Uterus (tissue), 4 donors: ENCODE results near the gene NUP107. TPM values are rescaled to one million over a fixed set of nuclear protein-coding genes. Genes with fewer than 3 reads are reported as not detected.

ENCODE experiments used
- DNase-seq, 2 donors: peaks; one replicate each; pipeline ENCODE4 v3.0.0-alpha.2; 2019 to 2020
- H3K27ac ChIP-seq, 2 donors: fragments of 200-600 bp; sonication (generic); 1 replicate in 1 of 2; 2 replicates in 1 of 2; pipeline ENCODE4 v1.5.1; 2016 to 2018
- H3K27me3 ChIP-seq, 2 donors: fragments of 200-600 bp; sonication (generic); one replicate each; pipeline ENCODE4 v1.5.1; 2018 to 2019; ENCODE audit warnings: control low read depth in 1 of 2
- H3K36me3 ChIP-seq, 2 donors: fragments of 200-600 bp; sonication (generic); one replicate each; pipeline ENCODE4 v1.5.1; 2019; ENCODE audit warnings: control low read depth in 1 of 2
- H3K4me1 ChIP-seq, 2 donors: fragments of 200-600 bp; sonication (generic); one replicate each; pipeline ENCODE4 v1.5.1; 2018 to 2019; ENCODE audit warnings: control low read depth in 1 of 2
- H3K4me3 ChIP-seq, 2 donors: fragments of 200-600 bp; sonication (generic); 1 replicate in 1 of 2; 2 replicates in 1 of 2; pipeline ENCODE4 v1.5.1; 2018 to 2019; ENCODE audit warnings: mild to moderate bottlenecking in 1 of 2
- H3K9me3 ChIP-seq, 2 donors: fragments of 200-600 bp; sonication (generic); one replicate each; pipeline ENCODE4 v1.5.1; 2019; ENCODE audit warnings: control low read depth in 1 of 2
- CTCF ChIP-seq, 4 experiments: fragments of 200-600 bp in 2 of 4; fragments of 450-650 bp in 2 of 4; sonication (generic) in 2 of 4; IDR thresholded peaks; one replicate each; pipeline ENCODE4 v1.5.1; 2016 to 2019; ENCODE audit warnings: antibody characterized with exemption in 4 of 4, mild to moderate bottlenecking in 2 of 4, moderate library complexity in 1 of 4
- POLR2A ChIP-seq, 2 donors: fragments of 450-650 bp; IDR thresholded peaks; one replicate each; pipeline ENCODE4 v1.6.1; 2016; ENCODE audit warnings: antibody characterized with exemption in 2 of 2, mild to moderate bottlenecking in 1 of 2, moderate library complexity in 1 of 2
- intact Hi-C: fragments of 100-400 bp; cut with DNase I; formaldehyde crosslinking; loops from one replicate; pipeline ENCODE4 v1.15.1; 2023; ENCODE audit warnings: low total_unique reads
- total RNA-seq, 4 donors: library from RNA; depleted of rRNA in 3 of 4; stranded (reverse); fragments of >200 nt in 3 of 4; gene quantifications; one replicate each; pipeline versions ENCODE4 v1.1.0 to v1.2.4, GENCODE V29; 2014 to 2023
- donor health status: DM: yes; HTN: yes; CAD: no.

NUP107 gene
- total RNA-seq, 4 donors from 2014 or later: 56.9 to 114 (median 78.9) TPM

DNA sequence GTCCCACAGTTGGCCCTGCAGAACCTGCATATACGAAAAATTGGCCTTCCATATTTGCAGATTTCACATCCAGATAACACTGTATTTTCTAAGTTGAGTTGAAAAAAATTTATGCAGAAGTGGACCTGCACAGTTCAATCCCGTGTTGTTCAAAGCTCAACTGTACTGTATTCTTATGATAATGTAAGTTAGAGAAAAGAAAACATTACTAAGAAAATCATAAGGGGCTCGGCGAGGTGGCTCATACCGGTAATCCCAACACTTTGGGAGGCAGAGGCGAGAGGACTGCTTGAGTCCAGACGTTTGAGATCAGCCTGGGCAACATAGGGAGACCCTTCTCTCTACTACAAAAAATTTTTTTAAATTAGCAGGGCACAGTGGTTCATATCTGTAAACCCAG, 41.0 kb downstream of the NUP107 start:
- no peak for DNase-seq
- H3K27ac ChIP-seq: no peak overlapping the region
- no peaks in the 10 kb centered on the region for H3K36me3 ChIP-seq
- no peak for TF ChIP-seq CTCF (IDR thresholded peaks at IDR 0.05)
- TF ChIP-seq POLR2A (IDR thresholded peaks at IDR 0.05): no peak
- H3K4me3 ChIP-seq: no peak overlapping the region
- no peaks in the 10 kb centered on the region for H3K9me3 ChIP-seq
- no peaks in the 10 kb centered on the region for H3K4me1 ChIP-seq
- intact Hi-C loops: no loop called here
- no peaks in the 10 kb centered on the region for H3K27me3 ChIP-seq

DNA sequence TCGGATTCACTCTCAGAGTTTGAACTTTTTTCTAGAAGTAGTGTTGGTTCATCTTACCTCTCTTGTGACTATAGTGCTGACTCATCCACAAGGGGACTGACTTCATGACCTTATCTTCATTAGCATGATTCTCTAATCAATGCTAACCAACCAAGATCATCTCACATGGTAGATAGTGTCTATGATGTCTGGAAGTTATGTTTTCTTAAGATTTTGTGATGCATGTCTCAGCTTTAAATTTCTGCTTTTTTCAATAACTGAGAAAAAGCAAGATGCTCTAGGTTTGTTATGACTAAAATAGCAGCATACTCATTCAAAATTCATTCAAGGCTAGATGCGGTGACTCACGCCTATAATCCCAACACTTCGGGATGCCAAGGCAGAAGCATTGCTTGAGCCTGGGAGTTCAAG, 46.9 kb downstream of the NUP107 start:
- no peak for TF ChIP-seq CTCF (IDR thresholded peaks at IDR 0.05)
- no peak for TF ChIP-seq POLR2A (IDR thresholded peaks at IDR 0.05)
- no peaks in the 10 kb centered on the region for H3K9me3 ChIP-seq
- intact Hi-C loops: no loop called here
- no peaks in the 10 kb centered on the region for H3K4me1 ChIP-seq
- DNase-seq: no peak
- no peaks in the 10 kb centered on the region for H3K27me3 ChIP-seq
- H3K4me3 ChIP-seq: no peak overlapping the region
- H3K36me3 ChIP-seq: no peaks in the 10 kb centered on the region
- no peak overlapping the region for H3K27ac ChIP-seq

- TF ChIP-seq CTCF (IDR thresholded peaks at IDR 0.05): no peak
- no peak for TF ChIP-seq POLR2A (IDR thresholded peaks at IDR 0.05)
- no peaks in the 10 kb centered on the region for H3K36me3 ChIP-seq
- intact Hi-C loops: no loop called here
- no peak for DNase-seq
- no peak overlapping the region for H3K27ac ChIP-seq
- H3K4me3 ChIP-seq: no peak overlapping the region
- H3K27me3 ChIP-seq: no peaks in the 10 kb centered on the region
- H3K4me1 ChIP-seq: no peaks in the 10 kb centered on the region
- no peaks in the 10 kb centered on the region for H3K9me3 ChIP-seq
Observed at GRCh38 chr12:68739891-68740290, 53.1 kb downstream of the NUP107 start.

DNA sequence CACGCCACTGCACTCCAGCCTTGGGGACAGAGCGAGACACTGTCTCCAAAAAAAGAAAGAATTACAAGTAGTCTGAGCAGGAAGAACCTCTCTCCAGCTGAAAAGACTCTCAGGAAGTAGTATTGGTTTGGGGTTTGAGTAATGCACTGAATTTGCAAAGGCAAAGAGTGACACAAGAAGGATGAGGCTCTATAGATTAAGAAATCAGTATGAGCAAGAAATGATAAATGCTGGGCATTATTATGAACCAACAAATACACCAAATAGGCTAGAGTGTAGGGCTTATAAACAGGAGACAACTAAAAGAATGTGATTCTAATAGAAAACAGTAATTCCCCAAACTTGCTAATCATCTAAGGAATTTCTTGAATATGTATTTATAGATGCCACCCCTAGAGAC, 56.6 kb downstream of the NUP107 start:
- intact Hi-C loops: no loop called here
- TF ChIP-seq CTCF (IDR thresholded peaks at IDR 0.05): no peak
- TF ChIP-seq POLR2A (IDR thresholded peaks at IDR 0.05): no peak

GRCh38 chr12:68745376-68745903, 58.7 kb downstream of the NUP107 start:
- no peaks in the 10 kb centered on the region for H3K9me3 ChIP-seq
- H3K27me3 ChIP-seq: no peaks in the 10 kb centered on the region
- peak overlapping the region; percentile 58 to 61 for H3K4me3 ChIP-seq
- intact Hi-C loops: no loop called here
- TF ChIP-seq CTCF (IDR thresholded peaks at IDR 0.05) (no peak), POLR2A (IDR thresholded peaks at IDR 0.05) (no peak)
- H3K27ac ChIP-seq: peak overlapping the region; percentile 73 to 86
- no peaks in the 10 kb centered on the region for H3K36me3 ChIP-seq
- DNase-seq: no peak
- H3K4me1 ChIP-seq: peaks cover 0 to 7% of the 10 kb centered on the region in 2 donors

More for the DNA sequence above, 56.6 kb downstream of the NUP107 start:
- no peak for DNase-seq
- H3K27me3 ChIP-seq: no peaks in the 10 kb centered on the region
- peaks cover 0 to 7% of the 10 kb centered on the region in 2 donors for H3K4me1 ChIP-seq
- H3K4me3 ChIP-seq: no peak overlapping the region
- no peaks in the 10 kb centered on the region for H3K36me3 ChIP-seq
- H3K9me3 ChIP-seq: no peaks in the 10 kb centered on the region
- H3K27ac ChIP-seq: no peak overlapping the region
